Measurements from ENCODE around the gene ARHGAP40. TPM values are rescaled to one million over a fixed set of nuclear protein-coding genes. Genes with fewer than 3 reads are reported as not detected.
A peak's percentile ranks its signal among the peaks of the same experiment; 100 is the strongest.

ARHGAP40 gene
- total and polyA plus RNA-seq, 9 of the 15 experiments (the other 6 are each of a cell fraction or from before 2014, with no cell fraction given) = not detected

- TF ChIP-seq RFX1 (IDR thresholded peaks at IDR 0.05) (no peak), HNRNPLL (IDR thresholded peaks at IDR 0.05; ENCODE audit: low read depth, low read length, poor library complexity, severe bottlenecking) (no peak), ZNF23 (CRISPR knock-in tag; IDR thresholded peaks at IDR 0.05) (no peak), FOXO4 (CRISPR knock-in tag; IDR thresholded peaks at IDR 0.05) (no peak), BCLAF1 (IDR thresholded peaks at IDR 0.05; ENCODE audit: borderline replicate concordance in 1 of 2, control insufficient read depth in 1 of 2, low read depth in 2 of 2, low read length in 1 of 2) (no peak), HNRNPH1 (optimal IDR thresholded peaks at IDR 0.05; ENCODE audit: low read depth, low read length) (no peak), TAF15 (IDR thresholded peaks at IDR 0.05; ENCODE audit: low read depth, low read length) (no peak), ZNF134 (CRISPR knock-in tag; conservative IDR thresholded peaks at IDR 0.05) (no peak), SMAD1 (IDR thresholded peaks at IDR 0.05; ENCODE audit: low read depth, low read length, partially characterized antibody) (no peak), ZNF280B (CRISPR knock-in tag; IDR thresholded peaks at IDR 0.05) (no peak), MTA3 (IDR thresholded peaks at IDR 0.05; ENCODE audit: borderline replicate concordance) (peak; percentile 48; the same call in 1 of the 2 replicates), ZC3H11A (IDR thresholded peaks at IDR 0.05; ENCODE audit: low read depth, low read length) (no peak), CCAR2 (IDR thresholded peaks at IDR 0.05; ENCODE audit: low read depth, low read length) (no peak), GTF2F1 (IDR thresholded peaks at IDR 0.05; ENCODE audit: low read depth, low read length) (no peak), HMG20B (CRISPR knock-in tag; IDR thresholded peaks at IDR 0.05) (no peak), ETS2 (tag; IDR thresholded peaks at IDR 0.05; ENCODE audit: borderline replicate concordance, poor library complexity, severe bottlenecking) (no peak), MXI1 (IDR thresholded peaks at IDR 0.05; ENCODE audit: low read depth, low read length) (no peak; the same call in 1 of the 2 replicates), ZNF311 (CRISPR knock-in tag; IDR thresholded peaks at IDR 0.05) (no peak), FOXJ2 (tag; IDR thresholded peaks at IDR 0.05) (no peak), PCBP2 (IDR thresholded peaks at IDR 0.05; ENCODE audit: low read depth, low read length, poor library complexity, severe bottlenecking) (no peak), ZFPM2 (CRISPR knock-in tag; IDR thresholded peaks at IDR 0.05) (no peak), FOXK1 (CRISPR knock-in tag; IDR thresholded peaks at IDR 0.05; ENCODE audit: borderline replicate concordance) (no peak), ZNF165 (CRISPR knock-in tag; IDR thresholded peaks at IDR 0.05; ENCODE audit: borderline replicate concordance) (no peak), ZNF347 (CRISPR knock-in tag; IDR thresholded peaks at IDR 0.05; ENCODE audit: low read depth) (no peak)
These were observed 72.6 kb downstream of the ARHGAP40 start (continued) for GRCh38 chr20:38674092-38674764.

All from K562 (cell line).